ENCODE data around the gene LPCAT3. TPM values are rescaled to one million over a fixed set of nuclear protein-coding genes. Genes with fewer than 3 reads are reported as not detected.
A peak's percentile ranks its signal among the peaks of the same experiment; 100 is the strongest.

LPCAT3 gene
- total and polyA plus RNA-seq, 2 of the 13 experiments (the other 11 are each of a cell fraction or from before 2014, with no cell fraction given), result 44.5 to 64.3 TPM

GRCh38 chr12:6981152-6982052 lies 36.9 kb downstream of the LPCAT3 start (continued):
- peak; percentile 17; the same call in 1 of the 2 replicates for TF ChIP-seq ZNF792 (CRISPR knock-in tag; IDR thresholded peaks at IDR 0.05)
- TF ChIP-seq ZNF781 (CRISPR knock-in tag; IDR thresholded peaks at IDR 0.05; ENCODE audit: borderline replicate concordance, not compliant biosample characterization), result no peak
- no peak for TF ChIP-seq RAD51 (IDR thresholded peaks at IDR 0.05; ENCODE audit: borderline replicate concordance)
- peak; percentile 85 for TF ChIP-seq CEBPG (CRISPR knock-in tag; IDR thresholded peaks at IDR 0.05)
- TF ChIP-seq TBX3 (IDR thresholded peaks at IDR 0.05; ENCODE audit: borderline replicate concordance), result 0 out of 2 replicates have a peak, but pooled peaks have one; percentile 8
- TF ChIP-seq BRD4 (CRISPR knock-in tag; IDR thresholded peaks at IDR 0.05), result no peak
- TF ChIP-seq FLYWCH1 (CRISPR knock-in tag; IDR thresholded peaks at IDR 0.05), result no peak
- TF ChIP-seq ZNF678 (CRISPR knock-in tag; IDR thresholded peaks at IDR 0.05), result no peak
- no peak for TF ChIP-seq ETV6 (CRISPR knock-in tag; conservative IDR thresholded peaks at IDR 0.05)
- peak; percentile 95 for TF ChIP-seq PHF21A (CRISPR knock-in tag; IDR thresholded peaks at IDR 0.05)
- peak; percentile 36; the same call in 1 of the 2 replicates for TF ChIP-seq ZBTB25 (CRISPR knock-in tag; IDR thresholded peaks at IDR 0.05)
- peak; percentile 80; the same call in 1 of the 2 replicates for TF ChIP-seq ZSCAN31 (CRISPR knock-in tag; IDR thresholded peaks at IDR 0.05; ENCODE audit: low read depth)
- TF ChIP-seq NFIC (IDR thresholded peaks at IDR 0.05; ENCODE audit: low read length), result peak; percentile 17; the same call in 1 of the 2 replicates
- TF ChIP-seq ZNF367 (CRISPR knock-in tag; IDR thresholded peaks at IDR 0.05; ENCODE audit: borderline replicate concordance), result no peak
- TF ChIP-seq ZBTB10 (CRISPR knock-in tag; IDR thresholded peaks at IDR 0.05; ENCODE audit: borderline replicate concordance), result peak; percentile 92; the same call in 1 of the 2 replicates
- no peak for TF ChIP-seq SYNCRIP (IDR thresholded peaks at IDR 0.05; ENCODE audit: insufficient read depth, low read depth, low read length)
- TF ChIP-seq SAP130 (CRISPR knock-in tag; IDR thresholded peaks at IDR 0.05; ENCODE audit: low read depth), result peak; percentile 75; the same call in 1 of the 2 replicates
- no peak for TF ChIP-seq NFE2L2 (IDR thresholded peaks at IDR 0.05; ENCODE audit: low read length)
- TF ChIP-seq CSRNP2 (CRISPR knock-in tag; conservative IDR thresholded peaks at IDR 0.05; ENCODE audit: low read depth), result no peak
- no peak for TF ChIP-seq FOXA1 (IDR thresholded peaks at IDR 0.05)
- TF ChIP-seq FOXA1 (CRISPR knock-in tag; IDR thresholded peaks at IDR 0.05), result peak; percentile 76
- TF ChIP-seq ZC3H13 (CRISPR knock-in tag; IDR thresholded peaks at IDR 0.05), result 0 out of 2 replicates have a peak, but pooled peaks have one; percentile 21
- peak; percentile 80; the same call in 1 of the 2 replicates for TF ChIP-seq THAP7 (CRISPR knock-in tag; IDR thresholded peaks at IDR 0.05)
- TF ChIP-seq XBP1 (CRISPR knock-in tag; IDR thresholded peaks at IDR 0.05), result no peak

Data from HepG2 (cell line).